ENCODE results near the gene HEPACAM2. TPM values are rescaled to one million over a fixed set of nuclear protein-coding genes. Genes with fewer than 3 reads are reported as not detected.

The HEPACAM2 gene
- total and polyA plus RNA-seq, 2 experiments from 2014 or later: 14.0 to 15.7 TPM

DNA sequence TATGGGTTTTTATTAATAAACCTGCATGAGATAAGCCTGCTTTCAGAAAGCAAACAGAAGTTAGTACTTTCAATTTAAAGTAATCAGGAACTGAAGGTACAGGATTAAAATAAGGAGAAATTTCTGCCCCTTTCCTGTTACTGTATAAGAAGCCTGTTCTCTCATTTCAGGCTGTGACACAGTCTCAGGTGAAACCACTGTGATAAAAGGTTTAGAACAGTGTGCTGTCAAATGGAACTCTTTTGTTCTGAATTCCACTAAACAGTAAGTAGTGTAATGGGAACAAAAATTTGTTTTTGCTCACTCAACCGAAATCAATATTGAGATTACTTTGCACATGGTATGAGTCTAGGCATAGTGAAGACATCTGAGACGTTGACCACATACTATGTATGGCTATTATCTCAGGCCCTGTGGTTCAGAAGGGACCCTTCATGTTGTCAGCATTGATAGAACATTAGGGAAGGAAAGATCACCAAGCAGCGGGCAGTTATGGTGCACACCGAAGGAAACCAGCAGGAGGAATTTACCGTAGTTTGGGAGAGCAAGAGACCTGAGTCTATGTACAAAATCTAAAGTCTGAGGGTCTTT lies 14.9 kb downstream of the HEPACAM2 start:
- TF ChIP-seq EZH2 (IDR thresholded peaks at IDR 0.05; ENCODE audit: borderline replicate concordance) (no peak), EZH2phosphoT487 (IDR thresholded peaks at IDR 0.05; ENCODE audit: low read depth, severe bottlenecking, unreplicated experiment) (no peak)
- TF ChIP-seq, protein P1, sequence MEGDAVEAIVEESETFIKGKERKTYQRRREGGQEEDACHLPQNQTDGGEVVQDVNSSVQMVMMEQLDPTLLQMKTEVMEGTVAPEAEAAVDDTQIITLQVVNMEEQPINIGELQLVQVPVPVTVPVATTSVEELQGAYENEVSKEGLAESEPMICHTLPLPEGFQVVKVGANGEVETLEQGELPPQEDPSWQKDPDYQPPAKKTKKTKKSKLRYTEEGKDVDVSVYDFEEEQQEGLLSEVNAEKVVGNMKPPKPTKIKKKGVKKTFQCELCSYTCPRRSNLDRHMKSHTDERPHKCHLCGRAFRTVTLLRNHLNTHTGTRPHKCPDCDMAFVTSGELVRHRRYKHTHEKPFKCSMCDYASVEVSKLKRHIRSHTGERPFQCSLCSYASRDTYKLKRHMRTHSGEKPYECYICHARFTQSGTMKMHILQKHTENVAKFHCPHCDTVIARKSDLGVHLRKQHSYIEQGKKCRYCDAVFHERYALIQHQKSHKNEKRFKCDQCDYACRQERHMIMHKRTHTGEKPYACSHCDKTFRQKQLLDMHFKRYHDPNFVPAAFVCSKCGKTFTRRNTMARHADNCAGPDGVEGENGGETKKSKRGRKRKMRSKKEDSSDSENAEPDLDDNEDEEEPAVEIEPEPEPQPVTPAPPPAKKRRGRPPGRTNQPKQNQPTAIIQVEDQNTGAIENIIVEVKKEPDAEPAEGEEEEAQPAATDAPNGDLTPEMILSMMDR (IDR thresholded peaks at IDR 0.05; ENCODE audit: poor library complexity): no peak
- no peaks in the 10 kb centered on the region for H3K9me2 ChIP-seq (replicated peaks; ENCODE audit: insufficient read depth)
- no peak overlapping the region for H3K4me3 ChIP-seq
- no peak overlapping the region for H3K27ac ChIP-seq
- no peak overlapping the region for H3K4me2 ChIP-seq
- H4K20me1 ChIP-seq (ENCODE audit: insufficient read depth, poor library complexity, severe bottlenecking): no peaks in the 10 kb centered on the region
- no peaks in the 10 kb centered on the region for H3K36me3 ChIP-seq (replicated peaks; ENCODE audit: insufficient read depth, low read depth)
- WGBS (ENCODE audit: low lambda C conversion rate, missing lambda C conversion rate): 80% methylated on average over 5 of the region's 5 CpGs
- DNase-seq (ENCODE audit: low spot score): no peak
- H3K79me2 ChIP-seq: no peaks in the 10 kb centered on the region
- H3K4me1 ChIP-seq (ENCODE audit: insufficient read depth): peaks cover 5% of the 10 kb centered on the region
- no peak overlapping the region for H2AFZ ChIP-seq
- H3K27me3 ChIP-seq: peaks cover 17% of the 10 kb centered on the region
- H3K9me3 ChIP-seq (ENCODE audit: low read depth): no peaks in the 10 kb centered on the region

DNA sequence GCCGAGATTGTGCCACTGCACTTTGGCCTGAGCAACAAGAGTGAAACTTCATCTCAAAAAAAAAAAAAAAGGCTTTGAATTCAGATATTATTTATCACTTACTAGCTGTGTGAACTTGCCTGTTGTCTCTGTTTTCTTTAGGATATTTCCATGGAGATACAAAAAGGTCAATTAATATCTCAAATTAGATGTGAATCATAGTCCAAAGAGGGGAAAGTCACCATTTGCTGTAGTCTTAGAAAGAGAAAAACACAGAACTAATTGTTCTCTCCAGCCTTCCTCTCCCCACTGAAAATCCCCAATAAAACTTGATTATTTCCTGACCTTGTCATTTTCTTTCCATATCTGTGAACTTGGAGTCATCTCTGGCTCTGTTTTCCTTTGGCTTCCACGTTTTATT lies 21.2 kb downstream of the HEPACAM2 start:
- H3K9me3 ChIP-seq (ENCODE audit: low read depth): no peaks in the 10 kb centered on the region
- no peak for DNase-seq (ENCODE audit: low spot score)
- no peak overlapping the region for H3K4me3 ChIP-seq
- peaks cover 26% of the 10 kb centered on the region for H3K4me1 ChIP-seq (ENCODE audit: insufficient read depth)
- no peak for TF ChIP-seq EZH2phosphoT487 (IDR thresholded peaks at IDR 0.05; ENCODE audit: low read depth, severe bottlenecking, unreplicated experiment)
- TF ChIP-seq, protein P1 (IDR thresholded peaks at IDR 0.05; ENCODE audit: poor library complexity): no peak
- H2AFZ ChIP-seq: no peak overlapping the region
- H3K9me2 ChIP-seq (replicated peaks; ENCODE audit: insufficient read depth): no peaks in the 10 kb centered on the region
- H3K36me3 ChIP-seq (replicated peaks; ENCODE audit: insufficient read depth, low read depth): no peaks in the 10 kb centered on the region
- H3K4me2 ChIP-seq: no peak overlapping the region
- H3K27me3 ChIP-seq: no peaks in the 10 kb centered on the region
- H3K79me2 ChIP-seq: no peaks in the 10 kb centered on the region
- no peaks in the 10 kb centered on the region for H4K20me1 ChIP-seq (ENCODE audit: insufficient read depth, poor library complexity, severe bottlenecking)
- WGBS (ENCODE audit: low lambda C conversion rate, missing lambda C conversion rate): 38% methylated on average over 2 of the region's 2 CpGs
- peak overlapping the region; percentile 82 for H3K27ac ChIP-seq

DNA sequence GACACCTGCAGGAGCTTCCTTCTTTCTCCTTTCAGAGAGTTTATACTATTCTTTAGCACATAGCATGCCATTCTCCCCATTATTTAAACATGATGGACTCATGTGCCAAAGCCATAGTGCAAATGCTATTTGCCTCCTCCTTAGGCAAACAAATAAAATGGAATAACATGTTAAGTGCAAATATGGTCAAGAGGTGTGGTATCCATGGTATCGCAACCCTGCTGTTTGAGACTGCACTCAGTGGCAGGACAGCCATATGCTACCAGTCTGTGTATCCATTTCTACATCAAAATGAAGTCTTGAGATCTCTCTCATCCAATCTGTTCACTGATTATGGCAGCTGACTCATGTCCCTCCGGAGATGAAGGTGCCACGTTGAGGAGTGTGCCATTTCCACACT lies 22.8 kb downstream of the HEPACAM2 start:
- no peaks in the 10 kb centered on the region for H4K20me1 ChIP-seq (ENCODE audit: insufficient read depth, poor library complexity, severe bottlenecking)
- no peak overlapping the region for H2AFZ ChIP-seq
- no peaks in the 10 kb centered on the region for H3K9me2 ChIP-seq (replicated peaks; ENCODE audit: insufficient read depth)
- DNase-seq (ENCODE audit: low spot score): peak; percentile 18
- no peak overlapping the region for H3K4me3 ChIP-seq
- no peaks in the 10 kb centered on the region for H3K36me3 ChIP-seq (replicated peaks; ENCODE audit: insufficient read depth, low read depth)
- H3K4me2 ChIP-seq: no peak overlapping the region
- 70% methylated on average over 3 of the region's 3 CpGs for WGBS (ENCODE audit: low lambda C conversion rate, missing lambda C conversion rate)
- TF ChIP-seq, protein P1 (IDR thresholded peaks at IDR 0.05; ENCODE audit: poor library complexity): no peak
- no peak for TF ChIP-seq EZH2 (IDR thresholded peaks at IDR 0.05; ENCODE audit: borderline replicate concordance)
- TF ChIP-seq EZH2phosphoT487 (IDR thresholded peaks at IDR 0.05; ENCODE audit: low read depth, severe bottlenecking, unreplicated experiment): no peak
- peaks cover 23% of the 10 kb centered on the region for H3K4me1 ChIP-seq (ENCODE audit: insufficient read depth)
- no peaks in the 10 kb centered on the region for H3K27me3 ChIP-seq
- H3K9me3 ChIP-seq (ENCODE audit: low read depth): no peaks in the 10 kb centered on the region
- peak overlapping the region; percentile 82 for H3K27ac ChIP-seq
- no peaks in the 10 kb centered on the region for H3K79me2 ChIP-seq

Data from hepatocyte (in vitro differentiated cells).